RWPE1 (cell line): ENCODE results near the gene BPI.
"Not testable (repeated sequence)": the region's sequence is repeated elsewhere in the genome, so short reads cannot be mapped to it uniquely, and the experiment has no call there.

Experiments used
- CTCF ChIA-PET: fragments of 350-600 bp; sonication (Branson Sonifier 250); formaldehyde crosslinking; extraction: SDS; loops from one replicate; lab custom pipeline; 2021; lab: Yijun Ruan, JAX
- POLR2A ChIA-PET: fragments of 400-600 bp; formaldehyde crosslinking; extraction: SDS; loops from one replicate; lab custom pipeline; 2020; ENCODE audit warnings: antibody characterized with exemption; ENCODE audit not compliant: low non-redundant PET; lab: Yijun Ruan, JAX
- DNase-seq: peaks from one replicate; pipeline ENCODE4 v3.0.0; 2012; ENCODE audit warnings: low spot score
- H3K27ac ChIP-seq: fragments of 450-650 bp; 2 replicates; pipeline ENCODE4 v1.5.1; 2017
- CTCF ChIP-seq: fragments of 450-650 bp; conservative IDR thresholded peaks from 2 replicates; pipeline ENCODE4 v1.5.1; 2017; ENCODE audit warnings: low read depth, mild to moderate bottlenecking

BPI gene

GRCh38 chr20:38283236-38283635, 20.7 kb upstream of the BPI start:
- TF ChIP-seq CTCF, result no peak
- no peak for DNase-seq
- H3K27ac ChIP-seq, result no peak overlapping the region
- ChIA-PET CTCF (no interaction called here), POLR2A (no interaction called here)

GRCh38 chr20:38284066-38284650, 19.8 kb upstream of the BPI start:
- peak overlapping the region; percentile 5; the same call in 1 of the 2 replicates for H3K27ac ChIP-seq
- POLR2A ChIA-PET, DNase-seq: not testable (repeated sequence)
- CTCF ChIA-PET, result interaction anchor here (0.9 kb wide), 1 partner anchor 21 kb away, joined by 3 read pairs; no protein-coding TSS in a partner anchor

- TF ChIP-seq CTCF, result no peak
- H3K27ac ChIP-seq, result no peak overlapping the region
- ChIA-PET POLR2A (no interaction called here), CTCF (interaction anchor here (0.9 kb wide), 1 partner anchor 20 kb away, joined by 3 read pairs; no protein-coding TSS in a partner anchor)
- DNase-seq, result no peak
Observed at GRCh38 chr20:38284893-38285444, 19.0 kb upstream of the BPI start.

GRCh38 chr20:38286586-38287531, 17.1 kb upstream of the BPI start:
- no peak overlapping the region for H3K27ac ChIP-seq
- CTCF ChIA-PET, result interaction anchor here (0.6 to 1.4 kb wide), 3 partner anchors 18 to 58 kb away, joined by 3 to 4 read pairs (median 3); no protein-coding TSS in a partner anchor
- TF ChIP-seq CTCF, result no peak
- POLR2A ChIA-PET, result no interaction called here
- no peak for DNase-seq

GRCh38 chr20:38290829-38291814, 12.8 kb upstream of the BPI start:
- H3K27ac ChIP-seq, result no peak overlapping the region
- peak; percentile 48 for DNase-seq
- POLR2A ChIA-PET, result no interaction called here
- TF ChIP-seq CTCF, result peak; percentile 66
- CTCF ChIA-PET, result interaction anchor here (0.7 to 0.9 kb wide), 3 partner anchors 8 to 137 kb away, joined by 3 to 4 read pairs (median 3); no protein-coding TSS in a partner anchor

- TF ChIP-seq CTCF, result no peak
- ChIA-PET CTCF (interaction anchor here (0.6 to 0.9 kb wide), 3 partner anchors 45 to 1487 kb away, joined by 3 to 4 read pairs (median 4); no protein-coding TSS in a partner anchor), POLR2A (no interaction called here)
- no peak for DNase-seq
- H3K27ac ChIP-seq, result no peak overlapping the region
Observed at GRCh38 chr20:38291966-38292365, 12.0 kb upstream of the BPI start.
